Sigmoid colon (tissue), 3 donors: ENCODE measurements around the gene FIGN.

ENCODE experiments used
- POLR2A ChIP-seq, 2 donors: fragments of 450-650 bp; IDR thresholded peaks; one replicate each; pipeline ENCODE4 v1.6.1; 2016; ENCODE audit warnings: antibody characterized with exemption in 2 of 2, mild to moderate bottlenecking in 2 of 2, moderate library complexity in 2 of 2
- TF ChIP-seq, protein P1 (sequence below), 4 experiments: fragments of 450-650 bp in 3 of 4; fragments of 200-600 bp in 1 of 4; IDR thresholded peaks; one replicate each; pipeline ENCODE4 v1.5.1; 2016 to 2019; ENCODE audit warnings: antibody characterized with exemption in 4 of 4, mild to moderate bottlenecking in 3 of 4, moderate library complexity in 2 of 4

- TF ChIP-seq, protein P1, sequence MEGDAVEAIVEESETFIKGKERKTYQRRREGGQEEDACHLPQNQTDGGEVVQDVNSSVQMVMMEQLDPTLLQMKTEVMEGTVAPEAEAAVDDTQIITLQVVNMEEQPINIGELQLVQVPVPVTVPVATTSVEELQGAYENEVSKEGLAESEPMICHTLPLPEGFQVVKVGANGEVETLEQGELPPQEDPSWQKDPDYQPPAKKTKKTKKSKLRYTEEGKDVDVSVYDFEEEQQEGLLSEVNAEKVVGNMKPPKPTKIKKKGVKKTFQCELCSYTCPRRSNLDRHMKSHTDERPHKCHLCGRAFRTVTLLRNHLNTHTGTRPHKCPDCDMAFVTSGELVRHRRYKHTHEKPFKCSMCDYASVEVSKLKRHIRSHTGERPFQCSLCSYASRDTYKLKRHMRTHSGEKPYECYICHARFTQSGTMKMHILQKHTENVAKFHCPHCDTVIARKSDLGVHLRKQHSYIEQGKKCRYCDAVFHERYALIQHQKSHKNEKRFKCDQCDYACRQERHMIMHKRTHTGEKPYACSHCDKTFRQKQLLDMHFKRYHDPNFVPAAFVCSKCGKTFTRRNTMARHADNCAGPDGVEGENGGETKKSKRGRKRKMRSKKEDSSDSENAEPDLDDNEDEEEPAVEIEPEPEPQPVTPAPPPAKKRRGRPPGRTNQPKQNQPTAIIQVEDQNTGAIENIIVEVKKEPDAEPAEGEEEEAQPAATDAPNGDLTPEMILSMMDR (IDR thresholded peaks at IDR 0.05), result no peak
- no peak for TF ChIP-seq POLR2A (IDR thresholded peaks at IDR 0.05)
Measured at GRCh38 chr2:163774862-163775261, 39.1 kb upstream of the FIGN start.
